ENCODE results near the gene LIPC.

GRCh38 chr15:58407236-58407775, 24.5 kb upstream of the LIPC start:
- no peak for TF ChIP-seq ARNTL (CRISPR knock-in tag; IDR thresholded peaks at IDR 0.05; ENCODE audit: borderline replicate concordance, low read depth)
- no peak for TF ChIP-seq PATZ1 (CRISPR knock-in tag; IDR thresholded peaks at IDR 0.05; ENCODE audit: borderline replicate concordance)
- no peak for TF ChIP-seq TOX (CRISPR knock-in tag; IDR thresholded peaks at IDR 0.05; ENCODE audit: borderline replicate concordance)
- no peak for TF ChIP-seq ZNF565 (CRISPR knock-in tag; conservative IDR thresholded peaks at IDR 0.05; ENCODE audit: low read depth)
- no peak for TF ChIP-seq ZNF70 (CRISPR knock-in tag; IDR thresholded peaks at IDR 0.05)
- no peak for TF ChIP-seq SNAI2 (CRISPR knock-in tag; IDR thresholded peaks at IDR 0.05)
- TF ChIP-seq ISL1 (CRISPR knock-in tag; IDR thresholded peaks at IDR 0.05): no peak

Measured in SK-N-SH treated with all-trans-retinoic acid at 6 μM for 48 hours (cell line).